NB4 (cell line): ENCODE results near the gene NEMP2.

ENCODE experiments used
- POLR2A ChIP-seq: IDR thresholded peaks from 2 replicates; pipeline ENCODE4 v1.6.1; 2011; ENCODE audit warnings: mild to moderate bottlenecking; ENCODE audit not compliant: insufficient read length; ENCODE audit errors: extremely low read depth
- TF ChIP-seq, protein P1 (sequence below): IDR thresholded peaks from one replicate; pipeline ENCODE4 v1.5.1; 2012; ENCODE audit warnings: low read depth, low read length

GRCh38 chr2:190489475-190489874 lies 45.0 kb downstream of the NEMP2 start:
- TF ChIP-seq, protein P1, sequence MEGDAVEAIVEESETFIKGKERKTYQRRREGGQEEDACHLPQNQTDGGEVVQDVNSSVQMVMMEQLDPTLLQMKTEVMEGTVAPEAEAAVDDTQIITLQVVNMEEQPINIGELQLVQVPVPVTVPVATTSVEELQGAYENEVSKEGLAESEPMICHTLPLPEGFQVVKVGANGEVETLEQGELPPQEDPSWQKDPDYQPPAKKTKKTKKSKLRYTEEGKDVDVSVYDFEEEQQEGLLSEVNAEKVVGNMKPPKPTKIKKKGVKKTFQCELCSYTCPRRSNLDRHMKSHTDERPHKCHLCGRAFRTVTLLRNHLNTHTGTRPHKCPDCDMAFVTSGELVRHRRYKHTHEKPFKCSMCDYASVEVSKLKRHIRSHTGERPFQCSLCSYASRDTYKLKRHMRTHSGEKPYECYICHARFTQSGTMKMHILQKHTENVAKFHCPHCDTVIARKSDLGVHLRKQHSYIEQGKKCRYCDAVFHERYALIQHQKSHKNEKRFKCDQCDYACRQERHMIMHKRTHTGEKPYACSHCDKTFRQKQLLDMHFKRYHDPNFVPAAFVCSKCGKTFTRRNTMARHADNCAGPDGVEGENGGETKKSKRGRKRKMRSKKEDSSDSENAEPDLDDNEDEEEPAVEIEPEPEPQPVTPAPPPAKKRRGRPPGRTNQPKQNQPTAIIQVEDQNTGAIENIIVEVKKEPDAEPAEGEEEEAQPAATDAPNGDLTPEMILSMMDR, result no peak
- no peak for TF ChIP-seq POLR2A
